Activated naive CD8-positive, alpha-beta T cell treated with anti-CD3 and anti-CD28 coated beads for 36 hours (primary cell): ENCODE measurements around the gene RRP12. TPM values are rescaled to one million over a fixed set of nuclear protein-coding genes. Genes with fewer than 3 reads are reported as not detected.

Experiments used
- DNase-seq: peaks from one replicate; pipeline ENCODE4 v3.0.0; 2021
- H3K27ac Mint-ChIP-seq: one replicate; pipeline ENCODE4 v1.8.0; 2022; ENCODE audit warnings: mild to moderate bottlenecking, moderate library complexity, mixed read lengths
- H3K27me3 Mint-ChIP-seq: one replicate; pipeline ENCODE4 v1.8.0; 2022; ENCODE audit warnings: mild to moderate bottlenecking, mixed read lengths
- H3K36me3 Mint-ChIP-seq: one replicate; pipeline ENCODE4 v1.8.0; 2021; ENCODE audit warnings: mild to moderate bottlenecking, mixed read lengths
- H3K4me1 Mint-ChIP-seq: one replicate; pipeline ENCODE4 v1.8.0; 2021; ENCODE audit warnings: mixed read lengths
- H3K4me3 Mint-ChIP-seq: one replicate; pipeline ENCODE4 v1.8.0; 2022; ENCODE audit warnings: mild to moderate bottlenecking, moderate library complexity, mixed read lengths
- H3K9me3 Mint-ChIP-seq: one replicate; pipeline ENCODE4 v1.8.0; 2022; ENCODE audit warnings: mixed read lengths
- total RNA-seq, 2 experiments: library from RNA; stranded (reverse); gene quantifications; one replicate each; pipeline ENCODE4 v1.2.3, GENCODE V29; 2021

RRP12 gene
- total RNA-seq, 2 experiments from 2014 or later: 82.2 to 88.4 TPM

GRCh38 chr10:97341416-97341815 is 59.7 kb downstream of the RRP12 start:
- no peaks in the 10 kb centered on the region for H3K9me3 Mint-ChIP-seq
- peaks cover 5% of the 10 kb centered on the region for H3K4me1 Mint-ChIP-seq
- H3K36me3 Mint-ChIP-seq: no peaks in the 10 kb centered on the region
- H3K27me3 Mint-ChIP-seq: no peaks in the 10 kb centered on the region
- DNase-seq: no peak
- no peak overlapping the region for H3K4me3 Mint-ChIP-seq
- H3K27ac Mint-ChIP-seq: no peak overlapping the region

- H3K27ac Mint-ChIP-seq: no peak overlapping the region
- no peak overlapping the region for H3K4me3 Mint-ChIP-seq
- no peaks in the 10 kb centered on the region for H3K27me3 Mint-ChIP-seq
- no peak for DNase-seq
- peaks cover 3% of the 10 kb centered on the region for H3K36me3 Mint-ChIP-seq
- H3K9me3 Mint-ChIP-seq: no peaks in the 10 kb centered on the region
- peaks cover 11% of the 10 kb centered on the region for H3K4me1 Mint-ChIP-seq
These were observed 63.1 kb downstream of the RRP12 start for GRCh38 chr10:97338041-97338440.

- Mint-ChIP-seq H3K36me3 (peaks cover 4% of the 10 kb centered on the region), H3K27me3 (no peaks in the 10 kb centered on the region), H3K27ac (no peak overlapping the region), H3K4me3 (no peak overlapping the region), H3K9me3 (no peaks in the 10 kb centered on the region), H3K4me1 (peaks cover 19% of the 10 kb centered on the region)
- no peak for DNase-seq
These were observed 64.0 kb downstream of the RRP12 start for GRCh38 chr10:97336942-97337831.

- no peak for DNase-seq
- H3K27ac Mint-ChIP-seq: no peak overlapping the region
- no peaks in the 10 kb centered on the region for H3K9me3 Mint-ChIP-seq
- H3K4me3 Mint-ChIP-seq: no peak overlapping the region
- H3K27me3 Mint-ChIP-seq: no peaks in the 10 kb centered on the region
- H3K36me3 Mint-ChIP-seq: peaks cover 4% of the 10 kb centered on the region
- H3K4me1 Mint-ChIP-seq: peaks cover 25% of the 10 kb centered on the region
These were observed 64.7 kb downstream of the RRP12 start for GRCh38 chr10:97336446-97336845.

GRCh38 chr10:97336006-97336405 is 65.1 kb downstream of the RRP12 start:
- Mint-ChIP-seq H3K4me3 (peak overlapping the region; percentile 34), H3K27ac (no peak overlapping the region), H3K4me1 (peaks cover 29% of the 10 kb centered on the region), H3K9me3 (no peaks in the 10 kb centered on the region), H3K27me3 (no peaks in the 10 kb centered on the region), H3K36me3 (peaks cover 4% of the 10 kb centered on the region)
- no peak for DNase-seq

- no peak for DNase-seq
- Mint-ChIP-seq H3K4me1 (peaks cover 29% of the 10 kb centered on the region), H3K36me3 (peaks cover 4% of the 10 kb centered on the region), H3K27ac (no peak overlapping the region), H3K9me3 (no peaks in the 10 kb centered on the region), H3K4me3 (peak overlapping the region; percentile 47), H3K27me3 (no peaks in the 10 kb centered on the region)
These were observed 65.9 kb downstream of the RRP12 start for GRCh38 chr10:97335188-97335619.

- Mint-ChIP-seq H3K27me3 (no peaks in the 10 kb centered on the region), H3K4me3 (peak within 1 kb of the TSS; percentile 89), H3K27ac (peak within 1 kb of the TSS; percentile 87), H3K36me3 (peaks cover 4% of the 10 kb centered on the region), H3K4me1 (peaks cover 31% of the 10 kb centered on the region), H3K9me3 (no peaks in the 10 kb centered on the region)
- DNase-seq: peak; percentile 87
These were observed 66.6 kb downstream of the RRP12 start, which contains the start of gene FRAT2 for GRCh38 chr10:97334370-97335175. Gene FRAT2, minus strand, starts transcription at chr10:97334729. Its CDS starts 157 bp downstream, at chr10:97334572.

GRCh38 chr10:97333601-97334369 is 67.4 kb downstream of the RRP12 start:
- H3K4me3 Mint-ChIP-seq: peak overlapping the region; percentile 89
- H3K36me3 Mint-ChIP-seq: peaks cover 4% of the 10 kb centered on the region
- H3K27me3 Mint-ChIP-seq: no peaks in the 10 kb centered on the region
- DNase-seq: peak; percentile 58
- H3K4me1 Mint-ChIP-seq: peaks cover 37% of the 10 kb centered on the region
- H3K27ac Mint-ChIP-seq: peak overlapping the region; percentile 70
- no peaks in the 10 kb centered on the region for H3K9me3 Mint-ChIP-seq

- H3K9me3 Mint-ChIP-seq: no peaks in the 10 kb centered on the region
These were observed 67.9 kb downstream of the RRP12 start for GRCh38 chr10:97333351-97333600.

GRCh38 chr10:97332591-97333350 is 68.4 kb downstream of the RRP12 start:
- H3K27me3 Mint-ChIP-seq: no peaks in the 10 kb centered on the region
- H3K36me3 Mint-ChIP-seq: peaks cover 4% of the 10 kb centered on the region
- H3K4me3 Mint-ChIP-seq: peak overlapping the region; percentile 89
- peaks cover 47% of the 10 kb centered on the region for H3K4me1 Mint-ChIP-seq
- H3K27ac Mint-ChIP-seq: peak overlapping the region; percentile 70
- DNase-seq: no peak
- H3K9me3 Mint-ChIP-seq: no peaks in the 10 kb centered on the region

More at GRCh38 chr10:97333351-97333600, 67.9 kb downstream of the RRP12 start:
- H3K4me1 Mint-ChIP-seq: peaks cover 42% of the 10 kb centered on the region
- H3K27me3 Mint-ChIP-seq: no peaks in the 10 kb centered on the region
- peak overlapping the region; percentile 89 for H3K4me3 Mint-ChIP-seq
- DNase-seq: no peak
- peaks cover 4% of the 10 kb centered on the region for H3K36me3 Mint-ChIP-seq
- peak overlapping the region; percentile 70 for H3K27ac Mint-ChIP-seq

GRCh38 chr10:97331153-97331703 is 69.9 kb downstream of the RRP12 start:
- Mint-ChIP-seq H3K36me3 (peaks cover 4% of the 10 kb centered on the region), H3K4me3 (no peak overlapping the region), H3K4me1 (peaks cover 51% of the 10 kb centered on the region), H3K9me3 (no peaks in the 10 kb centered on the region), H3K27me3 (no peaks in the 10 kb centered on the region), H3K27ac (peak overlapping the region; percentile 30)
- no peak for DNase-seq

GRCh38 chr10:97329766-97330165 is 71.4 kb downstream of the RRP12 start:
- H3K9me3 Mint-ChIP-seq: no peaks in the 10 kb centered on the region
- peaks cover 51% of the 10 kb centered on the region for H3K4me1 Mint-ChIP-seq
- no peak for DNase-seq
- H3K27ac Mint-ChIP-seq: no peak overlapping the region
- H3K27me3 Mint-ChIP-seq: no peaks in the 10 kb centered on the region
- no peak overlapping the region for H3K4me3 Mint-ChIP-seq
- H3K36me3 Mint-ChIP-seq: peaks cover 4% of the 10 kb centered on the region

GRCh38 chr10:97328646-97329453 is 72.3 kb downstream of the RRP12 start:
- Mint-ChIP-seq H3K4me1 (peaks cover 51% of the 10 kb centered on the region), H3K27ac (peak overlapping the region; percentile 9), H3K27me3 (no peaks in the 10 kb centered on the region), H3K36me3 (peaks cover 4% of the 10 kb centered on the region), H3K4me3 (no peak overlapping the region), H3K9me3 (no peaks in the 10 kb centered on the region)
- no peak for DNase-seq
